PFSK-1 (cell line): ENCODE data around the gene AP1S1.

Experiments used
- POLR2AphosphoS5 ChIP-seq: IDR thresholded peaks from 2 replicates; pipeline ENCODE4 v1.6.1; 2012; ENCODE audit warnings: low read depth, mild to moderate bottlenecking, control low read depth, low read length, moderate library complexity
- SIN3A ChIP-seq: IDR thresholded peaks from 2 replicates; pipeline ENCODE4 v1.6.1; 2012; ENCODE audit warnings: mild to moderate bottlenecking, low read length, moderate library complexity, borderline replicate concordance; ENCODE audit not compliant: insufficient read depth
- TAF1 ChIP-seq: IDR thresholded peaks from 2 replicates; pipeline ENCODE4 v1.6.1; 2012; ENCODE audit warnings: low read length, control low read depth, borderline replicate concordance; ENCODE audit not compliant: insufficient read depth
- TF ChIP-seq, protein P1 (sequence below), 2 experiments: IDR thresholded peaks; 2 replicates each; pipeline versions ENCODE4 v1.6.1 to v1.8.0; 2011 to 2012; ENCODE audit warnings: low read depth in 2 of 2, low read length in 2 of 2, control low read depth in 1 of 2, inconsistent platforms in 1 of 2, mild to moderate bottlenecking in 1 of 2, moderate library complexity in 1 of 2; ENCODE audit not compliant: insufficient read depth in 1 of 2

DNA sequence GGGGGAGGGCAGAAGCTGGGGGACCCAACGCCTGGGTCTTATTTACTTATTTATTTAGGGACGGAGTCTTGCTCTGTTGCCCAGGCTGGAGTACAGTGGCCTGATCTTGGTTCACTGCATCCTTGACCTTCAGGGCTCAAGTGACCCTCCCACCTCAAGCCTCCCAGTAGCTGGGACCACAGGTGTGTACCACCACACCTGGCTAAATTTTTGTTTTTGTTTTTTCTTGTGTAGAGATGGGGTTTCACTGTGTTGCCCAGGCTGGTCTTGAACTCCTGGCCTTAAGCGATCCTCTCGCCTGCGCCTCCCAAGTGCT is 48.3 kb downstream of the AP1S1 start:
- TF ChIP-seq POLR2AphosphoS5, result no peak
- no peak for TF ChIP-seq TAF1
- no peak for TF ChIP-seq SIN3A
- TF ChIP-seq, protein P1, sequence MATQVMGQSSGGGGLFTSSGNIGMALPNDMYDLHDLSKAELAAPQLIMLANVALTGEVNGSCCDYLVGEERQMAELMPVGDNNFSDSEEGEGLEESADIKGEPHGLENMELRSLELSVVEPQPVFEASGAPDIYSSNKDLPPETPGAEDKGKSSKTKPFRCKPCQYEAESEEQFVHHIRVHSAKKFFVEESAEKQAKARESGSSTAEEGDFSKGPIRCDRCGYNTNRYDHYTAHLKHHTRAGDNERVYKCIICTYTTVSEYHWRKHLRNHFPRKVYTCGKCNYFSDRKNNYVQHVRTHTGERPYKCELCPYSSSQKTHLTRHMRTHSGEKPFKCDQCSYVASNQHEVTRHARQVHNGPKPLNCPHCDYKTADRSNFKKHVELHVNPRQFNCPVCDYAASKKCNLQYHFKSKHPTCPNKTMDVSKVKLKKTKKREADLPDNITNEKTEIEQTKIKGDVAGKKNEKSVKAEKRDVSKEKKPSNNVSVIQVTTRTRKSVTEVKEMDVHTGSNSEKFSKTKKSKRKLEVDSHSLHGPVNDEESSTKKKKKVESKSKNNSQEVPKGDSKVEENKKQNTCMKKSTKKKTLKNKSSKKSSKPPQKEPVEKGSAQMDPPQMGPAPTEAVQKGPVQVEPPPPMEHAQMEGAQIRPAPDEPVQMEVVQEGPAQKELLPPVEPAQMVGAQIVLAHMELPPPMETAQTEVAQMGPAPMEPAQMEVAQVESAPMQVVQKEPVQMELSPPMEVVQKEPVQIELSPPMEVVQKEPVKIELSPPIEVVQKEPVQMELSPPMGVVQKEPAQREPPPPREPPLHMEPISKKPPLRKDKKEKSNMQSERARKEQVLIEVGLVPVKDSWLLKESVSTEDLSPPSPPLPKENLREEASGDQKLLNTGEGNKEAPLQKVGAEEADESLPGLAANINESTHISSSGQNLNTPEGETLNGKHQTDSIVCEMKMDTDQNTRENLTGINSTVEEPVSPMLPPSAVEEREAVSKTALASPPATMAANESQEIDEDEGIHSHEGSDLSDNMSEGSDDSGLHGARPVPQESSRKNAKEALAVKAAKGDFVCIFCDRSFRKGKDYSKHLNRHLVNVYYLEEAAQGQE (IDR thresholded peaks at IDR 0.05; ENCODE audit: insufficient read depth in 1 of 2, low read depth in 2 of 2, low read length in 2 of 2), result no peak
